Uterus (tissue), 4 donors: ENCODE results near the gene RPS6KB1. TPM values are rescaled to one million over a fixed set of nuclear protein-coding genes. Genes with fewer than 3 reads are reported as not detected.

Experiments used
- DNase-seq, 2 donors: peaks; one replicate each; pipeline ENCODE4 v3.0.0-alpha.2; 2019 to 2020
- H3K27ac ChIP-seq, 2 donors: fragments of 200-600 bp; sonication (generic); 1 replicate in 1 of 2; 2 replicates in 1 of 2; pipeline ENCODE4 v1.5.1; 2016 to 2018
- H3K27me3 ChIP-seq, 2 donors: fragments of 200-600 bp; sonication (generic); one replicate each; pipeline ENCODE4 v1.5.1; 2018 to 2019; ENCODE audit warnings: control low read depth in 1 of 2
- H3K36me3 ChIP-seq, 2 donors: fragments of 200-600 bp; sonication (generic); one replicate each; pipeline ENCODE4 v1.5.1; 2019; ENCODE audit warnings: control low read depth in 1 of 2
- H3K4me1 ChIP-seq, 2 donors: fragments of 200-600 bp; sonication (generic); one replicate each; pipeline ENCODE4 v1.5.1; 2018 to 2019; ENCODE audit warnings: control low read depth in 1 of 2
- H3K4me3 ChIP-seq, 2 donors: fragments of 200-600 bp; sonication (generic); 1 replicate in 1 of 2; 2 replicates in 1 of 2; pipeline ENCODE4 v1.5.1; 2018 to 2019; ENCODE audit warnings: mild to moderate bottlenecking in 1 of 2
- H3K9me3 ChIP-seq, 2 donors: fragments of 200-600 bp; sonication (generic); one replicate each; pipeline ENCODE4 v1.5.1; 2019; ENCODE audit warnings: control low read depth in 1 of 2
- POLR2A ChIP-seq, 2 donors: fragments of 450-650 bp; IDR thresholded peaks; one replicate each; pipeline ENCODE4 v1.6.1; 2016; ENCODE audit warnings: antibody characterized with exemption in 2 of 2, mild to moderate bottlenecking in 1 of 2, moderate library complexity in 1 of 2
- intact Hi-C: fragments of 100-400 bp; cut with DNase I; formaldehyde crosslinking; loops from one replicate; pipeline ENCODE4 v1.15.1; 2023; ENCODE audit warnings: low total_unique reads
- total RNA-seq, 4 donors: library from RNA; depleted of rRNA in 3 of 4; stranded (reverse); fragments of >200 nt in 3 of 4; gene quantifications; one replicate each; pipeline versions ENCODE4 v1.1.0 to v1.2.4, GENCODE V29; 2014 to 2023
- TF ChIP-seq, protein P1 (sequence below), 4 experiments: fragments of 200-600 bp in 2 of 4; fragments of 450-650 bp in 2 of 4; sonication (generic) in 2 of 4; IDR thresholded peaks; one replicate each; pipeline ENCODE4 v1.5.1; 2016 to 2019; ENCODE audit warnings: antibody characterized with exemption in 4 of 4, mild to moderate bottlenecking in 2 of 4, moderate library complexity in 1 of 4
- donor health status: DM: yes; HTN: yes; CAD: no.

RPS6KB1 gene
- total RNA-seq, 4 donors from 2014 or later: 19.2 to 86.2 (median 55.8) TPM

- Histone ChIP-seq H3K9me3 (no peaks in the 10 kb centered on the region), H3K36me3 (no peaks in the 10 kb centered on the region), H3K4me3 (no peak overlapping the region), H3K27ac (peak overlapping the region in 1 of 2 donors; percentile 5), H3K27me3 (no peaks in the 10 kb centered on the region), H3K4me1 (peaks cover 0 to 7% of the 10 kb centered on the region in 2 donors)
- no peak for DNase-seq
- intact Hi-C loops: no loop called here
- TF ChIP-seq, protein P1, sequence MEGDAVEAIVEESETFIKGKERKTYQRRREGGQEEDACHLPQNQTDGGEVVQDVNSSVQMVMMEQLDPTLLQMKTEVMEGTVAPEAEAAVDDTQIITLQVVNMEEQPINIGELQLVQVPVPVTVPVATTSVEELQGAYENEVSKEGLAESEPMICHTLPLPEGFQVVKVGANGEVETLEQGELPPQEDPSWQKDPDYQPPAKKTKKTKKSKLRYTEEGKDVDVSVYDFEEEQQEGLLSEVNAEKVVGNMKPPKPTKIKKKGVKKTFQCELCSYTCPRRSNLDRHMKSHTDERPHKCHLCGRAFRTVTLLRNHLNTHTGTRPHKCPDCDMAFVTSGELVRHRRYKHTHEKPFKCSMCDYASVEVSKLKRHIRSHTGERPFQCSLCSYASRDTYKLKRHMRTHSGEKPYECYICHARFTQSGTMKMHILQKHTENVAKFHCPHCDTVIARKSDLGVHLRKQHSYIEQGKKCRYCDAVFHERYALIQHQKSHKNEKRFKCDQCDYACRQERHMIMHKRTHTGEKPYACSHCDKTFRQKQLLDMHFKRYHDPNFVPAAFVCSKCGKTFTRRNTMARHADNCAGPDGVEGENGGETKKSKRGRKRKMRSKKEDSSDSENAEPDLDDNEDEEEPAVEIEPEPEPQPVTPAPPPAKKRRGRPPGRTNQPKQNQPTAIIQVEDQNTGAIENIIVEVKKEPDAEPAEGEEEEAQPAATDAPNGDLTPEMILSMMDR (IDR thresholded peaks at IDR 0.05): no peak
- no peak for TF ChIP-seq POLR2A (IDR thresholded peaks at IDR 0.05)
Measured at GRCh38 chr17:59856859-59857794, 35.8 kb upstream of the RPS6KB1 start.

GRCh38 chr17:59858167-59858816, 34.6 kb upstream of the RPS6KB1 start:
- Histone ChIP-seq H3K27ac (peak overlapping the region in 1 of 2 donors; percentile 5), H3K4me3 (no peak overlapping the region), H3K4me1 (no peaks in the 10 kb centered on the region), H3K36me3 (no peaks in the 10 kb centered on the region), H3K27me3 (no peaks in the 10 kb centered on the region), H3K9me3 (no peaks in the 10 kb centered on the region)
- TF ChIP-seq, protein P1 (IDR thresholded peaks at IDR 0.05): no peak
- no peak for TF ChIP-seq POLR2A (IDR thresholded peaks at IDR 0.05)
- intact Hi-C loops: no loop called here
- no peak for DNase-seq

GRCh38 chr17:59858932-59859331, 34.0 kb upstream of the RPS6KB1 start:
- Histone ChIP-seq H3K27me3 (no peaks in the 10 kb centered on the region), H3K36me3 (no peaks in the 10 kb centered on the region), H3K9me3 (no peaks in the 10 kb centered on the region), H3K4me3 (no peak overlapping the region), H3K27ac (no peak overlapping the region), H3K4me1 (no peaks in the 10 kb centered on the region)
- intact Hi-C loops: no loop called here
- TF ChIP-seq, protein P1 (IDR thresholded peaks at IDR 0.05): no peak
- TF ChIP-seq POLR2A (IDR thresholded peaks at IDR 0.05): no peak
- DNase-seq: no peak

GRCh38 chr17:59859444-59860025, 33.4 kb upstream of the RPS6KB1 start:
- no peak for DNase-seq
- H3K4me1 ChIP-seq: no peaks in the 10 kb centered on the region
- no peaks in the 10 kb centered on the region for H3K36me3 ChIP-seq
- H3K27me3 ChIP-seq: no peaks in the 10 kb centered on the region
- intact Hi-C loops: no loop called here
- H3K9me3 ChIP-seq: no peaks in the 10 kb centered on the region
- TF ChIP-seq, protein P1 (IDR thresholded peaks at IDR 0.05): peak; percentile 59 to 80 (median 62)
- TF ChIP-seq POLR2A (IDR thresholded peaks at IDR 0.05): no peak
- no peak overlapping the region for H3K4me3 ChIP-seq
- H3K27ac ChIP-seq: no peak overlapping the region
